Spleen (tissue), 7 donors: ENCODE data around the gene GIPC2.

Experiments used
- CTCF ChIP-seq, 11 experiments: fragments of 200-600 bp in 7 of 11; fragments of 450-650 bp in 4 of 11; sonication (generic) in 4 of 11; IDR thresholded peaks in 8 of 11; conservative IDR thresholded peaks in 3 of 11; 1 replicate in 7 of 11; 2 replicates in 4 of 11; pipeline versions ENCODE4 v1.4.0 to v1.8.0; 2016 to 2021; ENCODE audit warnings: antibody characterized with exemption in 11 of 11, inconsistent platforms in 4 of 11, mild to moderate bottlenecking in 1 of 11
- POLR2AphosphoS5 ChIP-seq, 3 donors: sonication (generic); formaldehyde crosslinking; IDR thresholded peaks; one replicate each; pipeline ENCODE4 v1.5.1; 2017; ENCODE audit warnings: antibody characterized with exemption in 3 of 3
- donor health status: DM: no; HTN: no; CAD: no; lungs with moderate emphysema.
- donor health status: DM: no; HTN: no; CAD: no.
- donor health status: DM: no; HTN: no; CAD: no.

- TF ChIP-seq CTCF (IDR thresholded peaks at IDR 0.05 in 8 of 11, conservative IDR thresholded peaks at IDR 0.05 in 3 of 11) (no peak), POLR2AphosphoS5 (IDR thresholded peaks at IDR 0.05) (no peak)
Measured at GRCh38 chr1:78102082-78102481, 56.3 kb downstream of the GIPC2 start.
